Measurements from ENCODE around the gene PRR19. TPM values are rescaled to one million over a fixed set of nuclear protein-coding genes. Genes with fewer than 3 reads are reported as not detected.
A peak's percentile ranks its signal among the peaks of the same experiment; 100 is the strongest.

The PRR19 gene
- total and polyA plus RNA-seq, 10 of the 15 experiments (the other 5 are each of a cell fraction or from before 2014, with no cell fraction given) = 0.09 to 1.7 (median 0.73) TPM; not detected in 1

DNA sequence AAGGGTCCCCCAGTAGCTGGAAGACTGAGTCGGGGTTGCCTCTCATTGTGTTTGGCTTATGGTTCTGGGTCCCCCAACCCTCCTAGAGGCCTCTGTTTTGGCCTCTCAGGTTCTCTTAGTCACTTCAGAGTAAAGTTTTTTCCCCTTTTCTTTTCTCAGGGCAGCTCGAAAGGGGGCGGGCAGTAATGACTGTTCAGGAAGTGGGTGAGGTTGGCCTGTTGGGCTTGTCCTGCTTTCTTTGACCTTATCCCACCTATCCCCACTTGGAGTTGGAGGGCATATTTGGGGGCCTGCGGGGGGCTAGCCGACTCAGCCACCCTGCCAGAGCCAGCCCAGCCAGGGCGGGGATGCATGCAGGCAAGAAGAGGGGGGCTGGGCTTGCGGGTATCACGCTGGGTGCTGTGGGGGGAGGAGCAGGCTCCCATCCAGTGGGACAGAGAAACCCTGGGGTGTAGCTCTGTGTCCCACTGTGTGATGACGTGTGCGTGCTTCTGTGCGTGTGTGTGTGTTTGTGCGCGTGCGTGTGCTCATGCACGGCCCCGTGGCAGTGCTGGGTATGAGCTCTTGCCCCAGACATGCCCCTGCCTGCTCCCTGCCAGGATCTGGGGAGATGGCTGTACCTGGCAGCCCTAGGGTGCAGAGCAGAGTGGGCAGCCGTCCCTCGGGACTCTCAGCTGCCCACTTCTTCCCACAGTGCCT lies 31.4 kb upstream of the PRR19 start (continued):
- TF ChIP-seq, protein P1, sequence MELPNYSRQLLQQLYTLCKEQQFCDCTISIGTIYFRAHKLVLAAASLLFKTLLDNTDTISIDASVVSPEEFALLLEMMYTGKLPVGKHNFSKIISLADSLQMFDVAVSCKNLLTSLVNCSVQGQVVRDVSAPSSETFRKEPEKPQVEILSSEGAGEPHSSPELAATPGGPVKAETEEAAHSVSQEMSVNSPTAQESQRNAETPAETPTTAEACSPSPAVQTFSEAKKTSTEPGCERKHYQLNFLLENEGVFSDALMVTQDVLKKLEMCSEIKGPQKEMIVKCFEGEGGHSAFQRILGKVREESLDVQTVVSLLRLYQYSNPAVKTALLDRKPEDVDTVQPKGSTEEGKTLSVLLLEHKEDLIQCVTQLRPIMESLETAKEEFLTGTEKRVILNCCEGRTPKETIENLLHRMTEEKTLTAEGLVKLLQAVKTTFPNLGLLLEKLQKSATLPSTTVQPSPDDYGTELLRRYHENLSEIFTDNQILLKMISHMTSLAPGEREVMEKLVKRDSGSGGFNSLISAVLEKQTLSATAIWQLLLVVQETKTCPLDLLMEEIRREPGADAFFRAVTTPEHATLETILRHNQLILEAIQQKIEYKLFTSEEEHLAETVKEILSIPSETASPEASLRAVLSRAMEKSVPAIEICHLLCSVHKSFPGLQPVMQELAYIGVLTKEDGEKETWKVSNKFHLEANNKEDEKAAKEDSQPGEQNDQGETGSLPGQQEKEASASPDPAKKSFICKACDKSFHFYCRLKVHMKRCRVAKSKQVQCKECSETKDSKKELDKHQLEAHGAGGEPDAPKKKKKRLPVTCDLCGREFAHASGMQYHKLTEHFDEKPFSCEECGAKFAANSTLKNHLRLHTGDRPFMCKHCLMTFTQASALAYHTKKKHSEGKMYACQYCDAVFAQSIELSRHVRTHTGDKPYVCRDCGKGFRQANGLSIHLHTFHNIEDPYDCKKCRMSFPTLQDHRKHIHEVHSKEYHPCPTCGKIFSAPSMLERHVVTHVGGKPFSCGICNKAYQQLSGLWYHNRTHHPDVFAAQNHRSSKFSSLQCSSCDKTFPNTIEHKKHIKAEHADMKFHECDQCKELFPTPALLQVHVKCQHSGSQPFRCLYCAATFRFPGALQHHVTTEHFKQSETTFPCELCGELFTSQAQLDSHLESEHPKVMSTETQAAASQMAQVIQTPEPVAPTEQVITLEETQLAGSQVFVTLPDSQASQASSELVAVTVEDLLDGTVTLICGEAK (IDR thresholded peaks at IDR 0.05; ENCODE audit: borderline replicate concordance) = peak; percentile 42; the same call in 1 of the 2 replicates
- TF ChIP-seq ZSCAN29 (IDR thresholded peaks at IDR 0.05) (no peak), NBN (IDR thresholded peaks at IDR 0.05) (peak; percentile 88), RUNX3 (IDR thresholded peaks at IDR 0.05; ENCODE audit: low read length) (peak; percentile 34; the same call in 1 of the 2 replicates), PAX8 (IDR thresholded peaks at IDR 0.05) (no peak), ZBED1 (IDR thresholded peaks at IDR 0.05; ENCODE audit: borderline replicate concordance) (no peak), ZNF24 (IDR thresholded peaks at IDR 0.05) (no peak), MEF2B (IDR thresholded peaks at IDR 0.05; ENCODE audit: partially characterized antibody, poor library complexity, severe bottlenecking) (no peak), NRF1 (conservative IDR thresholded peaks at IDR 0.05; ENCODE audit: low read depth, low read length) (no peak), CBFB (IDR thresholded peaks at IDR 0.05; ENCODE audit: low read depth) (no peak), SREBF1 (IDR thresholded peaks at IDR 0.05; ENCODE audit: low read length) (no peak)
- TF ChIP-seq, protein P2, sequence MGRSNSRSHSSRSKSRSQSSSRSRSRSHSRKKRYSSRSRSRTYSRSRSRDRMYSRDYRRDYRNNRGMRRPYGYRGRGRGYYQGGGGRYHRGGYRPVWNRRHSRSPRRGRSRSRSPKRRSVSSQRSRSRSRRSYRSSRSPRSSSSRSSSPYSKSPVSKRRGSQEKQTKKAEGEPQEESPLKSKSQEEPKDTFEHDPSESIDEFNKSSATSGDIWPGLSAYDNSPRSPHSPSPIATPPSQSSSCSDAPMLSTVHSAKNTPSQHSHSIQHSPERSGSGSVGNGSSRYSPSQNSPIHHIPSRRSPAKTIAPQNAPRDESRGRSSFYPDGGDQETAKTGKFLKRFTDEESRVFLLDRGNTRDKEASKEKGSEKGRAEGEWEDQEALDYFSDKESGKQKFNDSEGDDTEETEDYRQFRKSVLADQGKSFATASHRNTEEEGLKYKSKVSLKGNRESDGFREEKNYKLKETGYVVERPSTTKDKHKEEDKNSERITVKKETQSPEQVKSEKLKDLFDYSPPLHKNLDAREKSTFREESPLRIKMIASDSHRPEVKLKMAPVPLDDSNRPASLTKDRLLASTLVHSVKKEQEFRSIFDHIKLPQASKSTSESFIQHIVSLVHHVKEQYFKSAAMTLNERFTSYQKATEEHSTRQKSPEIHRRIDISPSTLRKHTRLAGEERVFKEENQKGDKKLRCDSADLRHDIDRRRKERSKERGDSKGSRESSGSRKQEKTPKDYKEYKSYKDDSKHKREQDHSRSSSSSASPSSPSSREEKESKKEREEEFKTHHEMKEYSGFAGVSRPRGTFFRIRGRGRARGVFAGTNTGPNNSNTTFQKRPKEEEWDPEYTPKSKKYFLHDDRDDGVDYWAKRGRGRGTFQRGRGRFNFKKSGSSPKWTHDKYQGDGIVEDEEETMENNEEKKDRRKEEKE (IDR thresholded peaks at IDR 0.05) = no peak
- TF ChIP-seq, protein P3, sequence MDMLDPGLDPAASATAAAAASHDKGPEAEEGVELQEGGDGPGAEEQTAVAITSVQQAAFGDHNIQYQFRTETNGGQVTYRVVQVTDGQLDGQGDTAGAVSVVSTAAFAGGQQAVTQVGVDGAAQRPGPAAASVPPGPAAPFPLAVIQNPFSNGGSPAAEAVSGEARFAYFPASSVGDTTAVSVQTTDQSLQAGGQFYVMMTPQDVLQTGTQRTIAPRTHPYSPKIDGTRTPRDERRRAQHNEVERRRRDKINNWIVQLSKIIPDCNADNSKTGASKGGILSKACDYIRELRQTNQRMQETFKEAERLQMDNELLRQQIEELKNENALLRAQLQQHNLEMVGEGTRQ (IDR thresholded peaks at IDR 0.05; ENCODE audit: borderline replicate concordance, low read depth, low read length) = no peak
- TF ChIP-seq, protein P4, sequence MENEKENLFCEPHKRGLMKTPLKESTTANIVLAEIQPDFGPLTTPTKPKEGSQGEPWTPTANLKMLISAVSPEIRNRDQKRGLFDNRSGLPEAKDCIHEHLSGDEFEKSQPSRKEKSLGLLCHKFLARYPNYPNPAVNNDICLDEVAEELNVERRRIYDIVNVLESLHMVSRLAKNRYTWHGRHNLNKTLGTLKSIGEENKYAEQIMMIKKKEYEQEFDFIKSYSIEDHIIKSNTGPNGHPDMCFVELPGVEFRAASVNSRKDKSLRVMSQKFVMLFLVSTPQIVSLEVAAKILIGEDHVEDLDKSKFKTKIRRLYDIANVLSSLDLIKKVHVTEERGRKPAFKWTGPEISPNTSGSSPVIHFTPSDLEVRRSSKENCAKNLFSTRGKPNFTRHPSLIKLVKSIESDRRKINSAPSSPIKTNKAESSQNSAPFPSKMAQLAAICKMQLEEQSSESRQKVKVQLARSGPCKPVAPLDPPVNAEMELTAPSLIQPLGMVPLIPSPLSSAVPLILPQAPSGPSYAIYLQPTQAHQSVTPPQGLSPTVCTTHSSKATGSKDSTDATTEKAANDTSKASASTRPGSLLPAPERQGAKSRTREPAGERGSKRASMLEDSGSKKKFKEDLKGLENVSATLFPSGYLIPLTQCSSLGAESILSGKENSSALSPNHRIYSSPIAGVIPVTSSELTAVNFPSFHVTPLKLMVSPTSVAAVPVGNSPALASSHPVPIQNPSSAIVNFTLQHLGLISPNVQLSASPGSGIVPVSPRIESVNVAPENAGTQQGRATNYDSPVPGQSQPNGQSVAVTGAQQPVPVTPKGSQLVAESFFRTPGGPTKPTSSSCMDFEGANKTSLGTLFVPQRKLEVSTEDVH (IDR thresholded peaks at IDR 0.05; ENCODE audit: low read depth, partially characterized antibody) = no peak
- TF ChIP-seq, protein P5, sequence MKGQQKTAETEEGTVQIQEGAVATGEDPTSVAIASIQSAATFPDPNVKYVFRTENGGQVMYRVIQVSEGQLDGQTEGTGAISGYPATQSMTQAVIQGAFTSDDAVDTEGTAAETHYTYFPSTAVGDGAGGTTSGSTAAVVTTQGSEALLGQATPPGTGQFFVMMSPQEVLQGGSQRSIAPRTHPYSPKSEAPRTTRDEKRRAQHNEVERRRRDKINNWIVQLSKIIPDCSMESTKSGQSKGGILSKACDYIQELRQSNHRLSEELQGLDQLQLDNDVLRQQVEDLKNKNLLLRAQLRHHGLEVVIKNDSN (IDR thresholded peaks at IDR 0.05; ENCODE audit: borderline replicate concordance, extremely low read length, insufficient read depth, low read depth, low read length) = no peak
- TF ChIP-seq, protein P6, sequence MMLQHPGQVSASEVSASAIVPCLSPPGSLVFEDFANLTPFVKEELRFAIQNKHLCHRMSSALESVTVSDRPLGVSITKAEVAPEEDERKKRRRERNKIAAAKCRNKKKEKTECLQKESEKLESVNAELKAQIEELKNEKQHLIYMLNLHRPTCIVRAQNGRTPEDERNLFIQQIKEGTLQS (IDR thresholded peaks at IDR 0.05; ENCODE audit: borderline replicate concordance, extremely low read depth, low read depth, low read length) = no peak

Measured in GM12878 (cell line).